ENCODE measurements around the gene UBE2N.
"Not testable (repeated sequence)": the region's sequence is repeated elsewhere in the genome, so short reads cannot be mapped to it uniquely, and the experiment has no call there.

Gene UBE2N

DNA sequence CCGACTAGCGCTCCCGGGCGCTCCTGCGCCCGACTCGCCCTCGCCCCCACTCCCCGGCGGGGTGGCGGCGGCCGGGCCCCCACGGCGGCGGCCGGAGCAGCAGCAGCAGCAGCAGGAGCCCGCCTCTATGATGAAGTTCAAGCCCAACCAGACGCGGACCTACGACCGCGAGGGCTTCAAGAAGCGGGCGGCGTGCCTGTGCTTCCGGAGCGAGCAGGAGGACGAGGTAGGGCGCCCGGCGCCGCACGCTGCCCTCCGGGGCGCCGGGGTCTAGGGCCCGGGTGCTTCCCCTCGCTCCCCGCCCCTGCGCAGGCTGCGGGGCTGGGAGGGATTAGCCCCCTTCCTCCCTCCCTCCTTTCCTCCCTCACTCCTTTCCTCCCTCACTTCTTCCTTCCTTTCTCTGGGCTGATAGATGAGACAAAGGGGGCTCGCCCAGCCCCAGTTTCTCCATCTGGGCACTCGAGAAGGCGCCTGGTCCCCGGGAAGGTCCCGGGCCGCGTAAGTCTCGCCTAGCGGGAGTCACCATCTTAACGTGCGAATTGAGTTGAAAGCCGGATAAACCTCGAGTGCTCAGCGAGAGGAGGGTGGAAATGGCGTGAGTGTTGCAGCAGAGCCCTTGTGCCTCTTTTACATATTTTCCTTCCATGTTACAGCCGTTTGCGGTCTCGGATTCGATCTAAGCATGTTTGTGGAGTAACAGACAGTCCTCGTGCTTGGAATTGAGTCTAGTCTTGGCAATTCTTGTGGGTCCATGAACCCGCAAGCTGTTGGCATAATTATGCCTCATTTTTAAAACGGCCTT is 63.4 kb downstream of the UBE2N start:
- not testable (repeated sequence) for H3K27me3 ChIP-seq (ENCODE audit: control insufficient read depth in 1 of 2, insufficient read depth in 2 of 2, low read length in 2 of 2); H3K36me3 ChIP-seq (ENCODE audit: control insufficient read depth in 2 of 2, insufficient read depth in 2 of 2, low read length in 2 of 2); H3K9me3 ChIP-seq (ENCODE audit: control insufficient read depth in 2 of 2, low read length in 2 of 2)
- Histone ChIP-seq H3K4me3 (ENCODE audit: low read length in 2 of 2) (peak overlapping the region; percentile 97 to 99), H3K9ac (ENCODE audit: low read length in 2 of 2) (peak overlapping the region; percentile 85 to 95), H3K27ac (ENCODE audit: low read length) (peak overlapping the region; percentile 88), H3K4me1 (ENCODE audit: control insufficient read depth, insufficient read depth, low read length) (peaks cover 43% of the 10 kb centered on the region)

DNA sequence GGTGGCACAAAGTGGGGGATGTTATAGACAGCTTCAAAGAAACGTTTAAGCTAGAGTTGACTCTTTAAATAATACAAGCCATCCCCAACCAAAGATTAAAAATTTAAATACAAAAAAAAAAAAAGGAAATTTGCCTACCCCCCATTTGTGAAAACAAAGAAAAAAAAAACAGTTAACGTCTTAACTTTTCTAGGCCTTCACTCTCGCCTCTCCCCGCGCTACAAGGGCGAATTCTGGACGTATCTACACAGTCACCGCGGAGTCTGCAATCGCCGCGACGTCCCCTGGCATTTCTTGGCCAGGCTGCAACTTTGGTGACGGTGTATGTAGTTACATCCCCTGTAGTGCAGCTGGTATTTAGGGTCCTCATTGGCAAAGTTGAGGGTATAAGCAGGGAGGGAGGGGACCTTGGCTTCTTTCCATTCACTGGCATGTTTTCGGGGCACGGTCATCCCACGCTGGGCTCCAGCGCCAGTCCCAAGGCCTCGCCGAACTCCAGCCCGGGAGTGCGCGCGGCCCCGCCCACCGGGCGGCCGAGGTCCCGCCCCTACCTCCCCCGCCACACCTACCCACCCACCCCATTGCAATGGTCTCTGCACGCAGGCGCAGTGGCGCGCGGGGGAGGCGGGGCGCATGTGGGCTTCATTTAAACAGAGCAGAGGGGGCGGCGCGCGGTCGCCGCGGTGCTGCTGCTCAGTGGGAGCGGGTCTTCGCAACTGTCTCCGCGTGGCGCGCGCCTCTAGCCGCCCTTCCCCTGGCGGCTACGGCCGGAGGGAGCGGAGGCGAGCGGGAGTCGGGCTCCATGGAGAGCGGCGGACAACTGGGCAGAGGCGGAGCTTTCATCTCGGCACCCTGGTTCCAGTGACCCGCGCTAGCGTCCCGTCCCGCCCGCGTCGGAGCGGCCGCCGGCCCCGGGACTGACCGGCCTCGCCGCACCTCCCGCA is 64.2 kb downstream of the UBE2N start, which contains the start of gene NUDT4:
Gene NUDT4, plus strand, starts transcription at position 674 of the 944 bp plus-strand sequence. CDS start 398 bp downstream, outside the sequence.
- H3K9me3 ChIP-seq (ENCODE audit: control insufficient read depth in 2 of 2, low read length in 2 of 2), result no peaks in the 10 kb centered on the region
- H3K36me3 ChIP-seq (ENCODE audit: control insufficient read depth in 2 of 2, insufficient read depth in 2 of 2, low read length in 2 of 2), result no peaks in the 10 kb centered on the region
- H3K27me3 ChIP-seq (ENCODE audit: control insufficient read depth in 1 of 2, insufficient read depth in 2 of 2, low read length in 2 of 2), result no peaks in the 10 kb centered on the region
- H3K9ac ChIP-seq (ENCODE audit: low read length in 2 of 2), result peak within 1 kb of the TSS; percentile 85 to 95
- peaks cover 38% of the 10 kb centered on the region for H3K4me1 ChIP-seq (ENCODE audit: control insufficient read depth, insufficient read depth, low read length)
- peak within 1 kb of the TSS; percentile 88 for H3K27ac ChIP-seq (ENCODE audit: low read length)
- peak within 1 kb of the TSS; percentile 97 to 99 for H3K4me3 ChIP-seq (ENCODE audit: low read length in 2 of 2)

DNA sequence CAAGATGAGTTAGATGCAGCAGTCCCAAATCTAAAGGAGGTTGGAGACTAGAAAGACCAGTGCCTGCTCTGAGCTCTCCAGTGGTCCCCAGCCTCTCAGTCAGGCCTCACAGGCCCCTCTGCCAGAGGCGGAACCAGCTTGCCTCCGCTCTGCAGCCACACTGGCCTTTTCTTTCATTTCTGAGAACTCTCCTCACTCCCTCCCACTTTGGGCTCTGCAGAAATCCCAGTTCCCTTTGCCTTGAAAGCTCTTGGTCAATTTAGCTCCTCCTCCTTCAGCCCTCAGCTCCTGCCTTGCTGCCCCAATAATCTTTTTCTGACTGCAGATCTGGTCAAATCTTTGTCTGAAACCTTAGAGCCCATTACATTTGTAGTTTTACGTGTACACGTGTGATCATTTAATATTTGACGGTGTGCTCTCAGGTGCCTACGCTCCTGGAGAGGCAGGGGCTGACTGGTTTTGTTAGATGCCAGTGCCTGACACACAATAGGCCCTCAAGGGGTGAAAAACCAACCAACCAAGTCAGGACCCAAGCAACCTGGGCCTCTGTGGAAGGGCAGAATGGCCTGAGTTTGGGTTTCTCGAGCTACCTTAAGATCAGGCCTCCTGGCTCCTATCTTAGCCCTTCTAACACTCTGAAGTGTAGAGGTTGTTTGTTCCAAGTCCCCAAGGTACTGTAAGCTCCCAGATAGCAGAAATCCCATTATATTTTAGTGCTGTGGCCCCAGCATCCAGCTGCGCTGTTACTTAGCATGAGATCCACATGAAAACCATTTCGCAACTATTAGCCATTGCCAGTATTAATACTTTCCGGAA is 65.1 kb downstream of the UBE2N start:
- no peaks in the 10 kb centered on the region for H3K36me3 ChIP-seq (ENCODE audit: control insufficient read depth in 2 of 2, insufficient read depth in 2 of 2, low read length in 2 of 2)

DNA sequence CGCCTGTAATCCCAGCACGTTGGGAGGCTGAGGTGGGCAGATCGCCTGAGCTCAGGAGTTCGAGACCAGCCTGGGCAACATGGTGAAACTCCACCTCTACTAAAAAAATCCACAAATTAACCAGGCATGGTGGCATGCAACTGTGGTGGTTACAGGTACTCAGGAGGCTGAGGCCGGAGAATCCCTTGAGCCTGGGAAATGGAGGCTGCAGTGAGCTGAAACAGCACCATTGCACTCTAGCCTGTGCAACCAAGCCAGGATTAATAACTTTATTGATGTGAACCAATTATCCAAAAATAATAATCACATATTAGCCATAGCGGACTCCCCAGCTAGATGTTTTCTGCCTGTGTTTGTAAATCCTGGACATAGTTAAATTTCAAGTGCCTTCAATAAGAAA is 65.8 kb downstream of the UBE2N start:
- no peaks in the 10 kb centered on the region for H3K36me3 ChIP-seq (ENCODE audit: control insufficient read depth in 2 of 2, insufficient read depth in 2 of 2, low read length in 2 of 2)
- H3K9me3 ChIP-seq (ENCODE audit: control insufficient read depth in 2 of 2, low read length in 2 of 2), result no peaks in the 10 kb centered on the region
- H3K9ac ChIP-seq (ENCODE audit: low read length in 2 of 2), result peak overlapping the region in 1 of 2 donors; percentile 30
- peaks cover 32% of the 10 kb centered on the region for H3K4me1 ChIP-seq (ENCODE audit: control insufficient read depth, insufficient read depth, low read length)
- H3K27ac ChIP-seq (ENCODE audit: low read length), result peak overlapping the region; percentile 76
- H3K4me3 ChIP-seq (ENCODE audit: low read length in 2 of 2), result peak overlapping the region in 1 of 2 donors; percentile 91
- no peaks in the 10 kb centered on the region for H3K27me3 ChIP-seq (ENCODE audit: control insufficient read depth in 1 of 2, insufficient read depth in 2 of 2, low read length in 2 of 2)

More for the DNA sequence above, 65.1 kb downstream of the UBE2N start:
- peak overlapping the region; percentile 91 to 93 for H3K4me3 ChIP-seq (ENCODE audit: low read length in 2 of 2)
- H3K4me1 ChIP-seq (ENCODE audit: control insufficient read depth, insufficient read depth, low read length), result peaks cover 36% of the 10 kb centered on the region
- H3K27ac ChIP-seq (ENCODE audit: low read length), result peak overlapping the region; percentile 76
- H3K27me3 ChIP-seq (ENCODE audit: control insufficient read depth in 1 of 2, insufficient read depth in 2 of 2, low read length in 2 of 2), result no peaks in the 10 kb centered on the region
- no peaks in the 10 kb centered on the region for H3K9me3 ChIP-seq (ENCODE audit: control insufficient read depth in 2 of 2, low read length in 2 of 2)
- peak overlapping the region; percentile 62 to 84 for H3K9ac ChIP-seq (ENCODE audit: low read length in 2 of 2)

DNA sequence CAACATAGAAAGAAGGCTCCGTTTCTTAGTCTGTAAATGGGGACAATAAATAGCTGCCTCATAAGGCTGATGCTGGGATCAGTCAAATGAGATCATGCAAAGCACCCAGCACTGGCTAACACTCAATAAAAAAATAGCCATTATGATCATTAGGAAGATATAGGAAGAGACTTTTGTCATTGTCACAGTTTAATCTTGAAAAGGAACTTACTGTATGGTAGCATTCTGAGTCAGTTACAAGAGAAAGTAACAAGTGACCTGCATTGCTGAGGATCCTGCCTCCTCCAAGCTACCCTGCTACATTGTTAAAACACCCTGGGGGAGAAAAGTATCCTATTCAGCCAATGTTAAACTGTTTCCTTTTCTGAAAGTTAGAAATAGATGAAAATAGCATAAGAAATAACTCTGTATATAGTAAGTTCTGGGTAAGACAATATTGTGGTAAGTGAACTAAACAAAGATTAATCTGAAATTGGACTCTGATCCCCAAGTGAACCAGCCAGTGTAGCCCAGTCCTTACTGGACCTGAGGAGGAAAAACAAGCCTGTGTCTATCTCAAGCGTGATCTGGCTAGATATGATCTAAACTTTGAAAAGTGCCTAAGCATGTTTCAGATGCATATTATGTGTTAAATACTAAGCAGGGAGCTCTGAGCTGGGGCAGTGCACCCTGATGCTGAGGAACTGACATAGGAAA is 67.6 kb downstream of the UBE2N start:
- peaks cover 33% of the 10 kb centered on the region for H3K4me1 ChIP-seq (ENCODE audit: control insufficient read depth, insufficient read depth, low read length)
- H3K36me3 ChIP-seq (ENCODE audit: control insufficient read depth in 2 of 2, insufficient read depth in 2 of 2, low read length in 2 of 2), result no peaks in the 10 kb centered on the region
- peak overlapping the region in 1 of 2 donors; percentile 35 for H3K4me3 ChIP-seq (ENCODE audit: low read length in 2 of 2)
- H3K9me3 ChIP-seq (ENCODE audit: control insufficient read depth in 2 of 2, low read length in 2 of 2), result no peaks in the 10 kb centered on the region
- peak overlapping the region in 1 of 2 donors; percentile 27 for H3K9ac ChIP-seq (ENCODE audit: low read length in 2 of 2)
- H3K27me3 ChIP-seq (ENCODE audit: control insufficient read depth in 1 of 2, insufficient read depth in 2 of 2, low read length in 2 of 2), result no peaks in the 10 kb centered on the region
- no peak overlapping the region for H3K27ac ChIP-seq (ENCODE audit: low read length)

DNA sequence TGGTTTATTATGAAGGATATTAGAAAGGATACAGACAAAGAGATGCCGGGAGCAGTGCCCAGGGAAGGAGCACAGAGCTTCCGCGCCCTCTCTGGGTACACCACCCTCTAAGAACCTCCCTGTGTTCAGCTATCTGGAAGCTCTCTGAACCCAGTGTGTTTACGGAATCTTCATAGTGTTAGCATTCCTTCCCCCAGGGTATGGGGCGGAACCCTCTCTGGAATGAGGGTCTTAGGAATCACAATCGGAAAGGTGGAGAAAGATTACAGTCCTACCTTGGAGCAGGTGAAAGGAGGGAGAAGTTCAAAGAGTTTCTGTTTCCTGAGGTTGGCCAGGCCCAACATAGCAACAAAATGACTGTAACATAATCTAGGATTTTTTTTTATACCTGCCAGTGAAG is 70.8 kb downstream of the UBE2N start:
- peaks cover 19% of the 10 kb centered on the region for H3K4me1 ChIP-seq (ENCODE audit: control insufficient read depth, insufficient read depth, low read length)
- no peak overlapping the region for H3K27ac ChIP-seq (ENCODE audit: low read length)
- no peaks in the 10 kb centered on the region for H3K9me3 ChIP-seq (ENCODE audit: control insufficient read depth in 2 of 2, low read length in 2 of 2)
- no peaks in the 10 kb centered on the region for H3K27me3 ChIP-seq (ENCODE audit: control insufficient read depth in 1 of 2, insufficient read depth in 2 of 2, low read length in 2 of 2)
- no peak overlapping the region for H3K4me3 ChIP-seq (ENCODE audit: low read length in 2 of 2)
- H3K9ac ChIP-seq (ENCODE audit: low read length in 2 of 2), result no peak overlapping the region
- H3K36me3 ChIP-seq (ENCODE audit: control insufficient read depth in 2 of 2, insufficient read depth in 2 of 2, low read length in 2 of 2), result no peaks in the 10 kb centered on the region

DNA sequence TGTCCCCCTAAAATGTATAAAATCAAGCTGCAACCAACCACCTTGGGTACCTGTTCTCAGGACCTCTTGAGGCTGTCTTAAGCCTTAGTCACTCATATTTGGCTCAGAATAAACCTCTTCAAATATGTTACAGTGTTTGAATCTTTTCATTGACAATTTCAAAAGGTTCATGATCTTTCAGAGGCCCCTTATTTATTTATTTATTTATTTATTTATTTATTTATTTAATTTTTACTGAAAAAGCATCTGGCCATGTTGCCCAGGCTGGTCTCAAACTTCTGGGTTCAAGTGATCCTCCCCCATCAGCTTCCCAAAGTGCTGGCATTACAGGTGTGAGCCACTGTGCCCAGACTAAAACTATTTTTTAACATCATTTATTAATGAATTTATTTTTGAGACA is 72.2 kb downstream of the UBE2N start:
- H3K9me3 ChIP-seq (ENCODE audit: control insufficient read depth in 2 of 2, low read length in 2 of 2), result no peaks in the 10 kb centered on the region
- no peak overlapping the region for H3K4me3 ChIP-seq (ENCODE audit: low read length in 2 of 2)
- no peaks in the 10 kb centered on the region for H3K36me3 ChIP-seq (ENCODE audit: control insufficient read depth in 2 of 2, insufficient read depth in 2 of 2, low read length in 2 of 2)
- H3K4me1 ChIP-seq (ENCODE audit: control insufficient read depth, insufficient read depth, low read length), result peaks cover 8% of the 10 kb centered on the region
- no peaks in the 10 kb centered on the region for H3K27me3 ChIP-seq (ENCODE audit: control insufficient read depth in 1 of 2, insufficient read depth in 2 of 2, low read length in 2 of 2)
- H3K27ac ChIP-seq (ENCODE audit: low read length), result no peak overlapping the region
- no peak overlapping the region for H3K9ac ChIP-seq (ENCODE audit: low read length in 2 of 2)

DNA sequence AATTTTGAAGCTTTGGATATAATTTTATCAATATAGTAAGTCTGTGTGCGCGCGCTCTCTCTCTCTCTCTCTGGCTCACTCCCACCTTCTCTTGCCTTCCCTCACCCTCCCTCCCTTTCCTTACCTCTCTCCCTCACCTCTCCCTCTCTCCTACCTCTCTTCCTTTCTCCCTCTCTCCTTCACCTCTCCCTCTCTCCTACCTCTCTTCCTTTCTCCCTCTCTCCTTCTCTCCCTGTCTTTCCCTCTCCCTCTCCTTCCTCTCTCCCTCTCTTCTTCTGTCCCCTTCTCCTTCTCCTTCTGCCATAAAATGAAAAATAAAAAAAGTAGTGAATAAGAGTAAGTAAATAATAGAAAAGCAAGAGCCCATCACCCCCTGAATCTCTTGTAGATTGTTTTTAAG is 73.0 kb downstream of the UBE2N start:
- Histone ChIP-seq H3K9me3 (ENCODE audit: control insufficient read depth in 2 of 2, low read length in 2 of 2) (no peaks in the 10 kb centered on the region), H3K4me1 (ENCODE audit: control insufficient read depth, insufficient read depth, low read length) (peaks cover 3% of the 10 kb centered on the region), H3K27me3 (ENCODE audit: control insufficient read depth in 1 of 2, insufficient read depth in 2 of 2, low read length in 2 of 2) (no peaks in the 10 kb centered on the region), H3K9ac (ENCODE audit: low read length in 2 of 2) (no peak overlapping the region), H3K4me3 (ENCODE audit: low read length in 2 of 2) (no peak overlapping the region), H3K27ac (ENCODE audit: low read length) (no peak overlapping the region), H3K36me3 (ENCODE audit: control insufficient read depth in 2 of 2, insufficient read depth in 2 of 2, low read length in 2 of 2) (no peaks in the 10 kb centered on the region)

DNA sequence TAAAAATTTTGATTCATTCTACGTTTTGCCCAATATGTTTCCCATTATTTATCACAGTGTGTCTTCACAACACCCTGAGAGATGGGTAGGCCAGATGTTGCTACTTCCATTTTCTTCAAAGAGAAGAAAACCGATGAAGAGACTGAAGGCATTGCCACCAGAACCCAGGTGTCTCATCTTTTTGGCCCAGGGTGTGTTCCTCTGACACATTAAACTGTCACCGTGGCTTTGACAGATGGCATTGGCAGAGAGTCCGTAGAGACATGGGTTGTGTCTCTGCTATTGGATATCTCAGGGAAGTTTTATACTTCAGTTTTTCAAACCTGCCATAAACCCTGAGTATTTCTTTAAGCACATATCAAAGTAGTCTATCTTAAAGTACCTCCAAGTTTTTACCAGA is 75.3 kb downstream of the UBE2N start:
- H3K4me3 ChIP-seq (ENCODE audit: low read length in 2 of 2), result no peak overlapping the region
- no peaks in the 10 kb centered on the region for H3K27me3 ChIP-seq (ENCODE audit: control insufficient read depth in 1 of 2, insufficient read depth in 2 of 2, low read length in 2 of 2)
- no peaks in the 10 kb centered on the region for H3K9me3 ChIP-seq (ENCODE audit: control insufficient read depth in 2 of 2, low read length in 2 of 2)
- no peak overlapping the region for H3K27ac ChIP-seq (ENCODE audit: low read length)
- H3K36me3 ChIP-seq (ENCODE audit: control insufficient read depth in 2 of 2, insufficient read depth in 2 of 2, low read length in 2 of 2), result no peaks in the 10 kb centered on the region
- H3K9ac ChIP-seq (ENCODE audit: low read length in 2 of 2), result no peak overlapping the region
- peaks cover 3% of the 10 kb centered on the region for H3K4me1 ChIP-seq (ENCODE audit: control insufficient read depth, insufficient read depth, low read length)

All from stomach smooth muscle (tissue), 2 donors.